Neural progenitor cell (in vitro differentiated cells): Measurements from ENCODE around the gene BGN. TPM values are rescaled to one million over a fixed set of nuclear protein-coding genes. Genes with fewer than 3 reads are reported as not detected.

Experiments used
- DNase-seq: peaks from one replicate; pipeline ENCODE4 v3.0.0-alpha.2; 2016; ENCODE audit warnings: low spot score
- H2AFZ ChIP-seq: fragments of 200-600 bp; sonication (generic); replicated peaks from 2 replicates; pipeline ENCODE4 v1.6.1; 2016; ENCODE audit warnings: antibody characterized with exemption
- H3F3A ChIP-seq: fragments of 200-600 bp; sonication (generic); 2 replicates; pipeline ENCODE4 v1.6.1; 2016; ENCODE audit warnings: antibody characterized with exemption, low read depth
- H3K27ac ChIP-seq: fragments of 200-600 bp; sonication (generic); 2 replicates; pipeline ENCODE4 v1.5.1; 2016; ENCODE audit warnings: mild to moderate bottlenecking
- H3K27me3 ChIP-seq: fragments of 200-600 bp; sonication (generic); 2 replicates; pipeline ENCODE4 v1.6.1; 2016; ENCODE audit warnings: mild to moderate bottlenecking, moderate library complexity
- H3K36me3 ChIP-seq: fragments of 200-600 bp; sonication (generic); 2 replicates; pipeline ENCODE4 v1.5.1; 2016
- H3K4me1 ChIP-seq: fragments of 200-600 bp; sonication (generic); 2 replicates; pipeline ENCODE4 v1.6.1; 2016; ENCODE audit warnings: mixed run types
- H3K4me2 ChIP-seq: fragments of 200-600 bp; sonication (generic); 2 replicates; pipeline ENCODE4 v1.6.1; 2016
- H3K4me3 ChIP-seq: fragments of 200-600 bp; sonication (generic); 2 replicates; pipeline ENCODE4 v1.5.1; 2016
- H3K79me2 ChIP-seq: fragments of 200-600 bp; sonication (generic); 2 replicates; pipeline ENCODE4 v1.6.1; 2016; ENCODE audit warnings: low read depth
- H3K9ac ChIP-seq: fragments of 200-600 bp; sonication (generic); 2 replicates; pipeline ENCODE4 v1.6.1; 2016
- H3K9me3 ChIP-seq: fragments of 200-600 bp; sonication (generic); 2 replicates; pipeline ENCODE4 v1.5.1; 2016; ENCODE audit warnings: low read depth
- H4K20me1 ChIP-seq: fragments of 200-600 bp; sonication (generic); 2 replicates; pipeline ENCODE4 v1.6.1; 2016; ENCODE audit warnings: low read depth
- H3K27ac Mint-ChIP-seq: 3 replicates; pipeline ENCODE4 v1.8.0; 2021; ENCODE audit warnings: mixed read lengths
- H3K27me3 Mint-ChIP-seq: 2 replicates; pipeline ENCODE4 v1.8.0; 2022; ENCODE audit warnings: low read depth, mild to moderate bottlenecking, inconsistent platforms, moderate library complexity, mixed read lengths; ENCODE audit not compliant: insufficient read depth
- H3K36me3 Mint-ChIP-seq: 3 replicates; pipeline ENCODE4 v1.8.0; 2021; ENCODE audit warnings: mixed read lengths
- H3K4me1 Mint-ChIP-seq: 3 replicates; pipeline ENCODE4 v1.8.0; 2021; ENCODE audit warnings: mixed read lengths
- H3K4me3 Mint-ChIP-seq: 3 replicates; pipeline ENCODE4 v1.8.0; 2021; ENCODE audit warnings: mild to moderate bottlenecking, moderate library complexity, mixed read lengths
- H3K9me3 Mint-ChIP-seq: 3 replicates; pipeline ENCODE4 v1.8.0; 2020; ENCODE audit warnings: mixed read lengths
- EZH2 ChIP-seq: fragments of 200-600 bp; sonication (generic); IDR thresholded peaks from 2 replicates; pipeline ENCODE4 v1.6.1; 2017; ENCODE audit warnings: antibody characterized with exemption, mild to moderate bottlenecking, moderate library complexity
- EZH2phosphoT487 ChIP-seq: fragments of 200-600 bp; sonication (generic); IDR thresholded peaks from 2 replicates; pipeline ENCODE4 v1.6.1; 2017; ENCODE audit warnings: antibody characterized with exemption
- total RNA-seq: library from RNA; depleted of rRNA; stranded (reverse); fragments of >200 nt; gene quantifications from 2 replicates; pipeline ENCODE4 v1.2.3, GENCODE V29; 2015; ENCODE audit warnings: low replicate concordance
- TF ChIP-seq, protein P1 (sequence below): fragments of 200-600 bp; sonication (generic); IDR thresholded peaks from 2 replicates; pipeline ENCODE4 v1.5.1; 2017; ENCODE audit warnings: antibody characterized with exemption, mild to moderate bottlenecking

The BGN gene
- total RNA-seq, 1 donor from 2014 or later, result not detected

DNA sequence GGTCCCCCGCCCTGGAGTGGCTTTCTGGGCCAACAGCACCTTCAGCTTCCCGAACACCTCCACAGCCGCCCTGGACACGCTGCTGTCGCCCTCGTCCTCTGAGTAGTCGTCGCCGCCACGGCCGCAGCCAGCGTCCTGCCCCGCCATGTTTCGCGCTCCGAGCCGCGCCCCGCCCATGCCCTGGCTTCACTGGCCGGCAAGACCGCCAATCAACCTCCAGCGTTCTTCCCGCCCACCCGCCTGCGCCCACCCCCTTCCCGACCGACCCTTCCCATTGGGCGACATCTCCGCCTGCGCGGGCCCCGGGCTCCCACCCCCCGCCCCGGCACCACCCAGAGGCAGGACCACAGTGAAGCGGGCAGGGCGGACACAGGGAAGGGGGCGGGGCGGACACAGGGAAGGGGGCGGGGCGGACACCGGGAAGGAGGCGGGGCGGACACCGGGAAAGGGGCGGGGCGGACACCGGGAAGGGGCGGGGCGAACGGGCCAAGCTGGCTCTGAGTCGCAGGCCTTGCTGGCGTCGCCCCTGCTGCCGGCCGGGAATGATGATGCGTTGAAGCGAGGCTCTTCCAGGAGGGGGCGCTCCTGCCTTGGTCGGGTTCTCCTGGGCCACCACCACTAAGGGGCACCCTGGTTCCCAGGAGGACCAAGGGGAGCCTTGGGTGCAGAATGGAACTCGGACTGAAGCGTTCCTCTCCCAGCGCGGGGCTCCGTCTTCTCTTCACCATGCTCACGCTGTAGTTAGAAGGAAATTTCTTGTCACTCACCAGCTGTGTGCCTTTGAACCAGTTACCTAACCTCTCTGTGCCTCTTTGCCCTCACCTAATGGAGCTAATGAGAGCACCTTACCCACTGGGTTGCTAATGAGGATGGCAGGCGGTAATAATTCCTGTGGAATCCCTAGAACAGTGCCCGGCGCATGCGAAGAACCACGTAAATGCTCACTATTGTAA is 24.1 kb upstream of the BGN start, which contains the start of gene HAUS7:
Gene HAUS7, minus strand, starts transcription at position 166 of the 953 bp plus-strand sequence. Its CDS starts 19 bp downstream, at position 147.
- H3K36me3 Mint-ChIP-seq, result no peaks in the 10 kb centered on the region
- H3K27ac ChIP-seq, result no peak within 1 kb of the TSS
- H3K4me3 Mint-ChIP-seq, result peak within 1 kb of the TSS; percentile 86

DNA sequence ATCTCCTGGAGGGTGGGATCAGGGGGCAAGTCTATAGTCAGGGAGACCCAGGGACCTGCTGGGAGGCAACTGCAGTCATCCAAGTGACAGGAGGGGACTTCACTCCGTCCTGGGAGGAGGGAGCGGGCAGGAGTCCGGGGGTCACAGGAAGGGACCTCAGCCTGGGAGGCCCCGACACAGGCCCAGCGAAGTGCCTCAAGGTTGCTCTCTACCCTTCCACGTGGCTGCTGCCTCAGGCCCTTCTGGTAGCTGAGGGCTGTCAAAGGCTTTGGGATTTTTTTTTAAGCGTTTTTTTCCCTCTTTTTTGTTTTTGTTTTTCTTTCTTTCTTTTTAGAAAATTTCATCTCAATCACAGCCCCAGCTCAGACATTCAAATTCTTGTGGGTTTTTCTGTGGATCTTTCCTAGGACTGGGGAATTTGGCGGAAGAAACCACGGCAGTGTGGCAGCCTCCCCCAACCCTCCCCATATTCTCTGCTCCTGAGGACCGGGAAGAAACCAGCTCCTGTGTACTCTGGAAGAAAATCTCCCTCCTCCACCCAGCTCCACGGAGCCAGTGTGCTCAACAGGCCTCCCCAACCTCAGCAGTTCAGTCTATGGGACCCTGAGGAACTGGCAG is 23.0 kb upstream of the BGN start:
- Mint-ChIP-seq H3K27me3 (peaks cover 9% of the 10 kb centered on the region), H3K4me1 (no peaks in the 10 kb centered on the region), H3K4me3 (no peak overlapping the region), H3K9me3 (peaks cover 27% of the 10 kb centered on the region), H3K27ac (peak overlapping the region; percentile 76), H3K36me3 (no peaks in the 10 kb centered on the region)
- Histone ChIP-seq H4K20me1 (peaks cover 7% of the 10 kb centered on the region), H3K9ac (no peak overlapping the region), H3K79me2 (no peaks in the 10 kb centered on the region), H3K27ac (no peak overlapping the region), H3K27me3 (peaks cover 22% of the 10 kb centered on the region), H3K4me3 (no peak overlapping the region), H3K4me2 (no peak overlapping the region), H2AFZ (no peak overlapping the region), H3K9me3 (no peaks in the 10 kb centered on the region), H3K4me1 (no peaks in the 10 kb centered on the region), H3F3A (no peaks in the 10 kb centered on the region), H3K36me3 (no peaks in the 10 kb centered on the region)
- no peak for TF ChIP-seq EZH2phosphoT487
- TF ChIP-seq EZH2, result no peak
- TF ChIP-seq, protein P1, sequence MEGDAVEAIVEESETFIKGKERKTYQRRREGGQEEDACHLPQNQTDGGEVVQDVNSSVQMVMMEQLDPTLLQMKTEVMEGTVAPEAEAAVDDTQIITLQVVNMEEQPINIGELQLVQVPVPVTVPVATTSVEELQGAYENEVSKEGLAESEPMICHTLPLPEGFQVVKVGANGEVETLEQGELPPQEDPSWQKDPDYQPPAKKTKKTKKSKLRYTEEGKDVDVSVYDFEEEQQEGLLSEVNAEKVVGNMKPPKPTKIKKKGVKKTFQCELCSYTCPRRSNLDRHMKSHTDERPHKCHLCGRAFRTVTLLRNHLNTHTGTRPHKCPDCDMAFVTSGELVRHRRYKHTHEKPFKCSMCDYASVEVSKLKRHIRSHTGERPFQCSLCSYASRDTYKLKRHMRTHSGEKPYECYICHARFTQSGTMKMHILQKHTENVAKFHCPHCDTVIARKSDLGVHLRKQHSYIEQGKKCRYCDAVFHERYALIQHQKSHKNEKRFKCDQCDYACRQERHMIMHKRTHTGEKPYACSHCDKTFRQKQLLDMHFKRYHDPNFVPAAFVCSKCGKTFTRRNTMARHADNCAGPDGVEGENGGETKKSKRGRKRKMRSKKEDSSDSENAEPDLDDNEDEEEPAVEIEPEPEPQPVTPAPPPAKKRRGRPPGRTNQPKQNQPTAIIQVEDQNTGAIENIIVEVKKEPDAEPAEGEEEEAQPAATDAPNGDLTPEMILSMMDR, result no peak
- DNase-seq, result no peak

More for the DNA sequence above, 24.1 kb upstream of the BGN start, which contains the start of gene HAUS7:
- Mint-ChIP-seq H3K9me3 (peaks cover 20% of the 10 kb centered on the region), H3K27ac (no peak within 1 kb of the TSS), H3K4me1 (no peaks in the 10 kb centered on the region), H3K27me3 (peaks cover 4% of the 10 kb centered on the region)
- DNase-seq, result peak; percentile 91
- TF ChIP-seq, protein P1, result peak; percentile 69
- TF ChIP-seq EZH2phosphoT487, result no peak
- Histone ChIP-seq H3K27me3 (peaks cover 14% of the 10 kb centered on the region), H3K4me2 (peak within 1 kb of the TSS; percentile 81), H3K9ac (peak within 1 kb of the TSS; percentile 45), H3F3A (no peaks in the 10 kb centered on the region), H3K79me2 (no peaks in the 10 kb centered on the region), H2AFZ (peak within 1 kb of the TSS; percentile 63), H3K36me3 (no peaks in the 10 kb centered on the region), H4K20me1 (peaks cover 7% of the 10 kb centered on the region), H3K9me3 (no peaks in the 10 kb centered on the region), H3K4me1 (no peaks in the 10 kb centered on the region), H3K4me3 (peak within 1 kb of the TSS; percentile 82)

DNA sequence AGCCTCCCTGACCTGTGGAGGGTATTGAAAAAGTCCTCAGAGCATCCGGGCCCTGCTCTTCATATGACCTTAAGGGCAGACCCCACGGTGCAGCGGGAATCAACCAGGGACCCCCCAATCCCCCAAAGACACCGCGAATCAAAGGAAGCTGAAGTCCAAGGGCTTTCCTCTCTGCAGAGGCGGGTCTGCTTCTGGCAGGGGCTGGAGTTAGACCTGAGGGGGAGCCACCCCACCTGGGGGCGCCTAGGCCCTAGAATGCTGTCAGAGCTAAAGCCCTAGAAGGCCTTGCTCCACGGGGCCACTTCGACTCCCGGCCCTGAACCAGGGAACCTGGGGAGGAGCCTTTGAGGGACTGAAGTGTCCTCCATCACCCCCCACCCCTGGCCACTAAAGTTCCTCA is 21.7 kb upstream of the BGN start:
- Mint-ChIP-seq H3K4me1 (no peaks in the 10 kb centered on the region), H3K4me3 (peak overlapping the region; percentile 74), H3K27me3 (peaks cover 9% of the 10 kb centered on the region), H3K9me3 (peaks cover 29% of the 10 kb centered on the region), H3K27ac (peak overlapping the region; percentile 34), H3K36me3 (no peaks in the 10 kb centered on the region)
- Histone ChIP-seq H3K27ac (no peak overlapping the region), H3K36me3 (no peaks in the 10 kb centered on the region), H3K9ac (no peak overlapping the region), H3K4me3 (no peak overlapping the region), H3K27me3 (peaks cover 22% of the 10 kb centered on the region), H3K79me2 (no peaks in the 10 kb centered on the region), H3K4me1 (no peaks in the 10 kb centered on the region), H3F3A (no peaks in the 10 kb centered on the region), H3K9me3 (no peaks in the 10 kb centered on the region), H3K4me2 (no peak overlapping the region), H4K20me1 (peaks cover 7% of the 10 kb centered on the region), H2AFZ (no peak overlapping the region)
- DNase-seq, result no peak
- TF ChIP-seq EZH2 (no peak), EZH2phosphoT487 (no peak)
- TF ChIP-seq, protein P1, result no peak
